HCT116 (cell line): Measurements from ENCODE around the gene UBXN2A. TPM values are rescaled to one million over a fixed set of nuclear protein-coding genes. Genes with fewer than 3 reads are reported as not detected.

Experiments
- ATAC-seq: fragments of 200-7000 bp; cut with Tn5 transposase; 2 replicates; pipeline ENCODE4 v1.9.1; 2020; ENCODE audit warnings: mild to moderate bottlenecking, moderate library complexity
- BruUV-seq: library from RNA; stranded (reverse); fragments of 400-500 nt; replicated peaks from 2 replicates; lab custom pipeline; 2021; lab: Mats Ljungman, UMichigan
- CTCF ChIA-PET: fragments of 300-600 bp; sonication (Branson Sonifier 250); formaldehyde crosslinking; loops from one replicate; lab custom pipeline; 2021; ENCODE audit warnings: antibody characterized with exemption; lab: Charles Lee
- POLR2A ChIA-PET: fragments of 300-600, 350-600 bp; sonication (Branson Sonifier 250); formaldehyde crosslinking; loops from one replicate; lab custom pipeline; 2021; ENCODE audit warnings: antibody characterized with exemption; lab: Charles Lee
- RAD21 ChIA-PET, 2 experiments: fragments of 300-600 bp; sonication (Branson Sonifier 250); formaldehyde crosslinking; loops; one replicate each; lab custom pipeline; 2023; ENCODE audit warnings: low total read pairs in 2 of 2; ENCODE audit not compliant: uncharacterized antibody in 2 of 2, unreplicated experiment in 2 of 2, low non-redundant PET in 1 of 2; lab: Charles Lee
- DNase-seq: peaks from one replicate; pipeline ENCODE4 v3.0.0-alpha.2; 2010; ENCODE audit warnings: low read depth, low spot score
- H2AFZ ChIP-seq: fragments of 200-600 bp; shearing (Covaris generic), sonication (generic); 2 replicates; pipeline ENCODE4 v1.6.1; 2017; ENCODE audit warnings: low read depth, mixed run types, mixed read lengths, antibody characterized with exemption, low read length; ENCODE audit not compliant: poor library complexity, severe bottlenecking
- H3K27ac ChIP-seq: 2 replicates; pipeline ENCODE4 v1.5.1; 2012; ENCODE audit warnings: low read depth, low read length
- H3K27me3 ChIP-seq: fragments of 200-600 bp; sonication (generic); 2 replicates; pipeline ENCODE4 v1.6.1; 2016; ENCODE audit warnings: mixed run types, low read length, mixed read lengths; ENCODE audit not compliant: insufficient read depth
- H3K36me3 ChIP-seq, 2 experiments: fragments of 200-500 bp in 1 of 2; fragments of 200-600 bp in 1 of 2; sonication (Bioruptor generic) in 1 of 2; sonication (generic) in 1 of 2; 2 replicates each; pipeline versions ENCODE4 v1.5.1 to v1.6.1; 2014 to 2016; ENCODE audit warnings: low read length in 2 of 2, inconsistent platforms in 1 of 2, mixed read lengths in 1 of 2, mixed run types in 1 of 2; ENCODE audit not compliant: insufficient read depth in 2 of 2, control insufficient read depth in 1 of 2
- H3K4me1 ChIP-seq, 2 experiments: fragments of 200-600 bp in 1 of 2; sonication (generic) in 1 of 2; 2 replicates each; pipeline versions ENCODE4 v1.5.1 to v1.6.1; 2012 to 2017; ENCODE audit warnings: low read length in 2 of 2, inconsistent platforms in 1 of 2, mild to moderate bottlenecking in 1 of 2, mixed read lengths in 1 of 2, mixed run types in 1 of 2, moderate library complexity in 1 of 2; ENCODE audit not compliant: insufficient read depth in 2 of 2, control insufficient read depth in 1 of 2
- H3K4me2 ChIP-seq: fragments of 200-600 bp; sonication (generic); 2 replicates; pipeline ENCODE4 v1.6.1; 2017; ENCODE audit warnings: mixed run types, low read length, mixed read lengths
- H3K4me3 ChIP-seq, 2 experiments: fragments of 200-600 bp in 1 of 2; sonication (generic) in 1 of 2; replicated peaks in 1 of 2; 2 replicates each; pipeline ENCODE4 v1.5.1; 2011 to 2016; ENCODE audit warnings: low read length in 2 of 2, control low read depth in 1 of 2, low read depth in 1 of 2, mild to moderate bottlenecking in 1 of 2, mixed read lengths in 1 of 2, mixed run types in 1 of 2
- H3K79me2 ChIP-seq: fragments of 200-600 bp; sonication (generic); 2 replicates; pipeline ENCODE4 v1.6.1; 2017; ENCODE audit warnings: mild to moderate bottlenecking, mixed run types, low read length, moderate library complexity, mixed read lengths; ENCODE audit not compliant: insufficient read depth
- H3K9ac ChIP-seq: fragments of 200-600 bp; sonication (generic); 2 replicates; pipeline ENCODE4 v1.6.1; 2016; ENCODE audit warnings: low read length, mixed read lengths
- H3K9me2 ChIP-seq: fragments of 200-600 bp; sonication (generic), shearing (Covaris generic); 2 replicates; pipeline ENCODE4 v1.6.1; 2017; ENCODE audit warnings: mixed run types, mild to moderate bottlenecking, moderate library complexity; ENCODE audit not compliant: insufficient read depth
- H3K9me3 ChIP-seq, 2 experiments: fragments of 200-500 bp in 1 of 2; fragments of 200-600 bp in 1 of 2; sonication (Bioruptor generic) in 1 of 2; sonication (generic) in 1 of 2; 2 replicates each; pipeline ENCODE4 v1.6.1; 2014 to 2017; ENCODE audit warnings: low read length in 2 of 2, mixed read lengths in 2 of 2, inconsistent platforms in 1 of 2, low read depth in 1 of 2, mild to moderate bottlenecking in 1 of 2, mixed run types in 1 of 2, moderate library complexity in 1 of 2; ENCODE audit not compliant: control insufficient read depth in 1 of 2, insufficient read depth in 1 of 2
- H4K20me1 ChIP-seq: fragments of 200-600 bp; sonication (generic), shearing (Covaris generic); 2 replicates; pipeline ENCODE4 v1.6.1; 2017; ENCODE audit warnings: mixed run types, mild to moderate bottlenecking, moderate library complexity; ENCODE audit not compliant: insufficient read depth
- EGR1 ChIP-seq: IDR thresholded peaks from 2 replicates; pipeline ENCODE4 v1.6.1; 2012; ENCODE audit warnings: low read depth
- EZH2phosphoT487 ChIP-seq: fragments of 200-600 bp; IDR thresholded peaks from 2 replicates; pipeline ENCODE4 v1.6.1; 2018; ENCODE audit warnings: antibody characterized with exemption, borderline replicate concordance
- FOSL1 ChIP-seq: IDR thresholded peaks from 2 replicates; pipeline ENCODE4 v1.6.1; 2012; ENCODE audit warnings: low read depth
- JUND ChIP-seq: IDR thresholded peaks from 2 replicates; pipeline ENCODE4 v1.6.1; 2012
- POLR2A ChIP-seq: IDR thresholded peaks from 2 replicates; pipeline ENCODE4 v1.7.0; 2011; ENCODE audit warnings: borderline replicate concordance; ENCODE audit not compliant: insufficient read depth, insufficient read length; ENCODE audit errors: extremely low read depth
- SIN3A ChIP-seq: IDR thresholded peaks from 2 replicates; pipeline ENCODE4 v1.6.1; 2012; ENCODE audit warnings: low read depth
- SP1 ChIP-seq: IDR thresholded peaks from 2 replicates; pipeline ENCODE4 v1.6.1; 2012; ENCODE audit warnings: low read depth
- SRF ChIP-seq: IDR thresholded peaks from 2 replicates; pipeline ENCODE4 v1.6.1; 2012; ENCODE audit warnings: low read depth
- YY1 ChIP-seq: IDR thresholded peaks from 2 replicates; pipeline ENCODE4 v1.6.1; 2011; ENCODE audit warnings: low read length, low read depth, moderate library complexity, mild to moderate bottlenecking; ENCODE audit not compliant: insufficient replicate concordance; ENCODE audit errors: extremely low read depth
- intact Hi-C: fragments of 100-400 bp; cut with micrococcal nuclease; formaldehyde crosslinking; loops from 2 replicates; pipeline ENCODE4 v1.10.0; 2022
- total RNA-seq: library from RNA; stranded (reverse); gene quantifications from one replicate; pipeline ENCODE4 v1.2.1, GENCODE V29; 2021; ENCODE audit not compliant: unreplicated experiment
- TF ChIP-seq, protein P1 (sequence below), 3 experiments: fragments of 200-600 bp in 1 of 3; sonication (generic) in 1 of 3; IDR thresholded peaks in 2 of 3; conservative IDR thresholded peaks in 1 of 3; 2 replicates each; pipeline ENCODE4 v1.5.1; 2012 to 2017; ENCODE audit warnings: low read depth in 2 of 3, low read length in 2 of 3, antibody characterized with exemption in 1 of 3, borderline replicate concordance in 1 of 3, control low read depth in 1 of 3, mild to moderate bottlenecking in 1 of 3, mixed read lengths in 1 of 3, mixed run types in 1 of 3, moderate library complexity in 1 of 3; ENCODE audit not compliant: insufficient read depth in 1 of 3
- TF ChIP-seq, protein P2 (sequence below): IDR thresholded peaks from 2 replicates; pipeline ENCODE4 v1.6.1; 2012

The UBXN2A gene
- total RNA-seq, 1 experiment from 2014 or later, result 14.1 TPM

DNA sequence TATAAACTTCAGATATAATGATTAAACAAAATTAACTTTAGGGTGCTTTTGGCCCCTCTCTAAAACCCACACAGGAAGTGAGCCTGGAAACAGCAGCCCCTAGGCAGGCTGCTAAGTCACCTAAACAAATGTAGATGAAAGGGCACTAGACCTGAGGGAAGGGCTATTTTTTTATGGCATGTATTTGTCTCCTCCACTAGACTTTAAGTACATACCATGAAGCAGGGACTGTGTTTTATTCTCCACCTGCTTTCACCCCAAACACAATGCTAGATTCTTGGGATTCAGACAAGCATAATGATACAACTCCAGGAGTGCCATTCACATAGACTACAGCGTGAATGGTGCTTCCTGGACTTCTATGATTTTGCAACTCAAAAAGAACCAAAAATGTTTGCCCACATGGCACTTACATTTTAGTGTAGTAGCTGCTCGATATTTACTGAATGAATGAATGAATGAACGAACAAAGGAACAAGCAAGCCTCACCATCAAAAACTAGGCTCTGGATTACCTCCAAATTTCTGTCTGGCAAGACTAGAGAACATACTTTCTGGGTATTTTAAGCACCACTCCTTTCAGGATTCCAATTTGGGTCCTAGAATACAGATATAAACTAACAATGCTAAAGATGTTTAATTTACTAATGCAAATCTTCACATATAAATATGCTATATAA lies 23.4 kb upstream of the UBXN2A start:
- ATAC-seq, result no peak
- RAD21 ChIA-PET, result no interaction called here
- BruUV-seq, result no TSS peak

More for the DNA sequence above, 23.4 kb upstream of the UBXN2A start:
- no peak for DNase-seq
- H3K9ac ChIP-seq, result no peak overlapping the region
- no peaks in the 10 kb centered on the region for H3K9me3 ChIP-seq
- H3K4me3 ChIP-seq, result no peak overlapping the region
- H3K9me2 ChIP-seq, result no peaks in the 10 kb centered on the region
- H3K4me1 ChIP-seq, result peaks cover 11 to 23% of the 10 kb centered on the region in 2 experiments
- no peaks in the 10 kb centered on the region for H4K20me1 ChIP-seq
- POLR2A ChIA-PET, result no interaction called here
- no peak overlapping the region for H3K27ac ChIP-seq
- H3K79me2 ChIP-seq, result peaks cover 70% of the 10 kb centered on the region
- H3K27me3 ChIP-seq, result no peaks in the 10 kb centered on the region
- no peak overlapping the region for H2AFZ ChIP-seq
- intact Hi-C loops, result no loop called here
- CTCF ChIA-PET, result interaction anchor here (1.5 to 2.7 kb wide), 2 partner anchors 10 to 92 kb away, joined by 3 to 11 read pairs; partner anchors contain the start of gene ATAD2B
- H3K4me2 ChIP-seq, result no peak overlapping the region
- H3K36me3 ChIP-seq, result no peaks in the 10 kb centered on the region
- TF ChIP-seq SIN3A (no peak), JUND (no peak), SRF (no peak), YY1 (no peak), POLR2A (no peak), EZH2phosphoT487 (no peak), EGR1 (no peak), FOSL1 (no peak), SP1 (no peak)
- TF ChIP-seq, protein P1, sequence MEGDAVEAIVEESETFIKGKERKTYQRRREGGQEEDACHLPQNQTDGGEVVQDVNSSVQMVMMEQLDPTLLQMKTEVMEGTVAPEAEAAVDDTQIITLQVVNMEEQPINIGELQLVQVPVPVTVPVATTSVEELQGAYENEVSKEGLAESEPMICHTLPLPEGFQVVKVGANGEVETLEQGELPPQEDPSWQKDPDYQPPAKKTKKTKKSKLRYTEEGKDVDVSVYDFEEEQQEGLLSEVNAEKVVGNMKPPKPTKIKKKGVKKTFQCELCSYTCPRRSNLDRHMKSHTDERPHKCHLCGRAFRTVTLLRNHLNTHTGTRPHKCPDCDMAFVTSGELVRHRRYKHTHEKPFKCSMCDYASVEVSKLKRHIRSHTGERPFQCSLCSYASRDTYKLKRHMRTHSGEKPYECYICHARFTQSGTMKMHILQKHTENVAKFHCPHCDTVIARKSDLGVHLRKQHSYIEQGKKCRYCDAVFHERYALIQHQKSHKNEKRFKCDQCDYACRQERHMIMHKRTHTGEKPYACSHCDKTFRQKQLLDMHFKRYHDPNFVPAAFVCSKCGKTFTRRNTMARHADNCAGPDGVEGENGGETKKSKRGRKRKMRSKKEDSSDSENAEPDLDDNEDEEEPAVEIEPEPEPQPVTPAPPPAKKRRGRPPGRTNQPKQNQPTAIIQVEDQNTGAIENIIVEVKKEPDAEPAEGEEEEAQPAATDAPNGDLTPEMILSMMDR (IDR thresholded peaks at IDR 0.05 in 2 of 3, conservative IDR thresholded peaks at IDR 0.05 in 1 of 3; ENCODE audit: borderline replicate concordance in 1 of 3, insufficient read depth in 1 of 3, low read depth in 2 of 3, low read length in 2 of 3), result no peak
- TF ChIP-seq, protein P2, sequence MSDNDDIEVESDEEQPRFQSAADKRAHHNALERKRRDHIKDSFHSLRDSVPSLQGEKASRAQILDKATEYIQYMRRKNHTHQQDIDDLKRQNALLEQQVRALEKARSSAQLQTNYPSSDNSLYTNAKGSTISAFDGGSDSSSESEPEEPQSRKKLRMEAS, result no peak
- TF ChIP-seq, all 23 proteins: peak for 0
